Stimulated activated naive B cell treated with anti-CD40 and anti-IgM and Interleukin-4, amounts not matched to agents 10 μg/mL and 1 μg/mL and 100 μg/mL, for 72 hours (primary cell): ENCODE data around the gene LDLRAD4.
A peak's percentile ranks its signal among the peaks of the same experiment; 100 is the strongest.

Source experiments
- ATAC-seq, 2 donors: fragments of 150-1000 bp; cut with Tn5 transposase; replicated peaks; 2 replicates each; pipeline ENCODE4 v1.10.0; 2021; ENCODE audit warnings: moderate library complexity in 1 of 2
- DNase-seq: peaks from one replicate; pipeline ENCODE4 v3.0.0; 2021
- H3K27ac Mint-ChIP-seq: one replicate; pipeline ENCODE4 v1.8.0; 2022; ENCODE audit warnings: mild to moderate bottlenecking, mixed read lengths
- H3K27me3 Mint-ChIP-seq, 2 donors: one replicate each; pipeline ENCODE4 v1.8.0; 2022; ENCODE audit warnings: mixed read lengths in 2 of 2
- H3K36me3 Mint-ChIP-seq, 2 donors: one replicate each; pipeline ENCODE4 v1.8.0; 2022; ENCODE audit warnings: mixed read lengths in 2 of 2, mild to moderate bottlenecking in 1 of 2
- H3K4me1 Mint-ChIP-seq, 2 donors: one replicate each; pipeline ENCODE4 v1.8.0; 2022; ENCODE audit warnings: mixed read lengths in 2 of 2, mild to moderate bottlenecking in 1 of 2
- H3K4me3 Mint-ChIP-seq, 2 donors: one replicate each; pipeline ENCODE4 v1.8.0; 2022; ENCODE audit warnings: mild to moderate bottlenecking in 2 of 2, mixed read lengths in 2 of 2, moderate library complexity in 1 of 2
- H3K9me3 Mint-ChIP-seq, 2 donors: one replicate each; pipeline ENCODE4 v1.8.0; 2022; ENCODE audit warnings: mixed read lengths in 2 of 2, mild to moderate bottlenecking in 1 of 2

Gene LDLRAD4

GRCh38 chr18:13218368-13218991 lies at the start of gene LDLRAD4:
Gene LDLRAD4 (plus strand): TSS chr18:13218760.
- Mint-ChIP-seq H3K4me3 (peak within 1 kb of the TSS; percentile 59 to 80), H3K27ac (peak within 1 kb of the TSS; percentile 1), H3K4me1 (peaks cover 9 to 54% of the 10 kb centered on the region in 2 donors), H3K36me3 (no peaks in the 10 kb centered on the region), H3K9me3 (no peaks in the 10 kb centered on the region), H3K27me3 (peaks cover 47 to 57% of the 10 kb centered on the region in 2 donors)
- DNase-seq (no peak), ATAC-seq (no peak)

GRCh38 chr18:13173578-13174145 lies 44.9 kb upstream of the LDLRAD4 start:
- Mint-ChIP-seq H3K4me3 (no peak overlapping the region), H3K4me1 (no peaks in the 10 kb centered on the region), H3K36me3 (no peaks in the 10 kb centered on the region), H3K9me3 (no peaks in the 10 kb centered on the region), H3K27ac (no peak overlapping the region), H3K27me3 (peaks cover 0 to 3% of the 10 kb centered on the region in 2 donors)
- ATAC-seq (no peak), DNase-seq (no peak)

- no peak overlapping the region for H3K27ac Mint-ChIP-seq
- ATAC-seq (no peak), DNase-seq (no peak)
- H3K27me3 Mint-ChIP-seq: no peaks in the 10 kb centered on the region
- no peaks in the 10 kb centered on the region for H3K9me3 Mint-ChIP-seq
- H3K4me3 Mint-ChIP-seq: no peak overlapping the region
- no peaks in the 10 kb centered on the region for H3K4me1 Mint-ChIP-seq
- H3K36me3 Mint-ChIP-seq: no peaks in the 10 kb centered on the region
These were observed 43.3 kb upstream of the LDLRAD4 start for GRCh38 chr18:13175266-13175665.

- H3K9me3 Mint-ChIP-seq: no peaks in the 10 kb centered on the region
- H3K27ac Mint-ChIP-seq: no peak overlapping the region
- H3K4me1 Mint-ChIP-seq: no peaks in the 10 kb centered on the region
- H3K4me3 Mint-ChIP-seq: no peak overlapping the region
- no peak for DNase-seq
- H3K27me3 Mint-ChIP-seq: no peaks in the 10 kb centered on the region
- ATAC-seq: peak in 1 of 2 donors; percentile 25
- no peaks in the 10 kb centered on the region for H3K36me3 Mint-ChIP-seq
These were observed 42.8 kb upstream of the LDLRAD4 start for GRCh38 chr18:13175754-13176210.

GRCh38 chr18:13176847-13177246 lies 41.7 kb upstream of the LDLRAD4 start:
- no peaks in the 10 kb centered on the region for H3K4me1 Mint-ChIP-seq
- no peak overlapping the region for H3K4me3 Mint-ChIP-seq
- H3K27ac Mint-ChIP-seq: no peak overlapping the region
- H3K9me3 Mint-ChIP-seq: no peaks in the 10 kb centered on the region
- no peaks in the 10 kb centered on the region for H3K36me3 Mint-ChIP-seq
- no peak for ATAC-seq
- peaks cover 5 to 6% of the 10 kb centered on the region in 2 donors for H3K27me3 Mint-ChIP-seq
- DNase-seq: no peak

GRCh38 chr18:13178197-13178596 lies 40.4 kb upstream of the LDLRAD4 start:
- H3K27ac Mint-ChIP-seq: no peak overlapping the region

GRCh38 chr18:13178976-13179375 lies 39.6 kb upstream of the LDLRAD4 start:
- H3K9me3 Mint-ChIP-seq: no peaks in the 10 kb centered on the region
- peaks cover 7% of the 10 kb centered on the region in 2 donors for H3K27me3 Mint-ChIP-seq
- no peak overlapping the region for H3K4me3 Mint-ChIP-seq
- no peaks in the 10 kb centered on the region for H3K36me3 Mint-ChIP-seq
- DNase-seq: no peak
- H3K27ac Mint-ChIP-seq: no peak overlapping the region
- ATAC-seq: no peak
- H3K4me1 Mint-ChIP-seq: no peaks in the 10 kb centered on the region

More at GRCh38 chr18:13178197-13178596, 40.4 kb upstream of the LDLRAD4 start:
- Mint-ChIP-seq H3K36me3 (no peaks in the 10 kb centered on the region), H3K27me3 (peaks cover 7% of the 10 kb centered on the region in 2 donors), H3K4me1 (no peaks in the 10 kb centered on the region), H3K9me3 (no peaks in the 10 kb centered on the region), H3K4me3 (no peak overlapping the region)
- DNase-seq (no peak), ATAC-seq (no peak)

- H3K36me3 Mint-ChIP-seq: no peaks in the 10 kb centered on the region
- ATAC-seq (no peak), DNase-seq (no peak)
- no peaks in the 10 kb centered on the region for H3K4me1 Mint-ChIP-seq
- H3K27me3 Mint-ChIP-seq: peaks cover 7% of the 10 kb centered on the region in 2 donors
- H3K9me3 Mint-ChIP-seq: no peaks in the 10 kb centered on the region
- no peak overlapping the region for H3K27ac Mint-ChIP-seq
- H3K4me3 Mint-ChIP-seq: no peak overlapping the region
These were observed 38.9 kb upstream of the LDLRAD4 start for GRCh38 chr18:13179566-13180113.

GRCh38 chr18:13180614-13181375 lies 37.8 kb upstream of the LDLRAD4 start:
- H3K36me3 Mint-ChIP-seq: no peaks in the 10 kb centered on the region
- H3K4me3 Mint-ChIP-seq: no peak overlapping the region
- H3K27ac Mint-ChIP-seq: no peak overlapping the region
- no peaks in the 10 kb centered on the region for H3K9me3 Mint-ChIP-seq
- DNase-seq (no peak), ATAC-seq (no peak)
- H3K27me3 Mint-ChIP-seq: peaks cover 7% of the 10 kb centered on the region in 2 donors
- H3K4me1 Mint-ChIP-seq: no peaks in the 10 kb centered on the region

GRCh38 chr18:13181765-13182164 lies 36.8 kb upstream of the LDLRAD4 start:
- H3K4me3 Mint-ChIP-seq: no peak overlapping the region
- no peak overlapping the region for H3K27ac Mint-ChIP-seq
- no peaks in the 10 kb centered on the region for H3K9me3 Mint-ChIP-seq
- H3K36me3 Mint-ChIP-seq: no peaks in the 10 kb centered on the region
- DNase-seq (no peak), ATAC-seq (no peak)
- peaks cover 7% of the 10 kb centered on the region in 2 donors for H3K27me3 Mint-ChIP-seq
- no peaks in the 10 kb centered on the region for H3K4me1 Mint-ChIP-seq

GRCh38 chr18:13183359-13183758 lies 35.2 kb upstream of the LDLRAD4 start:
- no peak for ATAC-seq
- H3K4me3 Mint-ChIP-seq: no peak overlapping the region
- H3K27ac Mint-ChIP-seq: no peak overlapping the region
- H3K36me3 Mint-ChIP-seq: no peaks in the 10 kb centered on the region
- no peaks in the 10 kb centered on the region for H3K4me1 Mint-ChIP-seq
- H3K27me3 Mint-ChIP-seq: peaks cover 7% of the 10 kb centered on the region in 2 donors
- no peak for DNase-seq
- no peaks in the 10 kb centered on the region for H3K9me3 Mint-ChIP-seq

GRCh38 chr18:13183790-13184189 lies 34.8 kb upstream of the LDLRAD4 start:
- ATAC-seq: no peak
- Mint-ChIP-seq H3K27me3 (peaks cover 7% of the 10 kb centered on the region in 2 donors), H3K4me3 (no peak overlapping the region), H3K9me3 (no peaks in the 10 kb centered on the region), H3K36me3 (no peaks in the 10 kb centered on the region), H3K4me1 (no peaks in the 10 kb centered on the region), H3K27ac (no peak overlapping the region)
- DNase-seq: no peak

GRCh38 chr18:13184396-13184795 lies 34.2 kb upstream of the LDLRAD4 start:
- Mint-ChIP-seq H3K27ac (no peak overlapping the region), H3K4me3 (no peak overlapping the region), H3K27me3 (peaks cover 7% of the 10 kb centered on the region in 2 donors), H3K4me1 (no peaks in the 10 kb centered on the region), H3K36me3 (no peaks in the 10 kb centered on the region), H3K9me3 (no peaks in the 10 kb centered on the region)
- no peak for DNase-seq
- ATAC-seq: no peak

GRCh38 chr18:13185675-13186198 lies 32.8 kb upstream of the LDLRAD4 start:
- Mint-ChIP-seq H3K27ac (no peak overlapping the region), H3K4me1 (no peaks in the 10 kb centered on the region), H3K4me3 (no peak overlapping the region), H3K36me3 (no peaks in the 10 kb centered on the region), H3K27me3 (peaks cover 7% of the 10 kb centered on the region in 2 donors), H3K9me3 (no peaks in the 10 kb centered on the region)
- no peak for DNase-seq
- ATAC-seq: no peak
